Left lung (tissue), 10 donors: ENCODE results near the gene ICOSLG. TPM values are rescaled to one million over a fixed set of nuclear protein-coding genes. Genes with fewer than 3 reads are reported as not detected.
"Not testable (repeated sequence)": the region's sequence is repeated elsewhere in the genome, so short reads cannot be mapped to it uniquely, and the experiment has no call there.

ENCODE experiments used
- ATAC-seq: fragments of 200-7000 bp; cut with Tn5 transposase; one replicate; pipeline ENCODE4 v1.9.1; 2020; ENCODE audit warnings: moderate library complexity
- DNase-seq, 4 donors: peaks; one replicate each; pipeline ENCODE4 v3.0.0-alpha.2; 2013 to 2020
- H3K27ac ChIP-seq, 2 donors: fragments of 200-600 bp; sonication (generic) in 1 of 2; one replicate each; pipeline versions ENCODE4 v1.5.0 to v1.8.0; 2020 to 2021
- H3K27me3 ChIP-seq, 2 donors: fragments of 200-600 bp; sonication (generic) in 1 of 2; one replicate each; pipeline versions ENCODE4 v1.5.0 to v1.8.0; 2020 to 2021
- H3K36me3 ChIP-seq, 2 donors: fragments of 200-600 bp; sonication (generic) in 1 of 2; one replicate each; pipeline versions ENCODE4 v1.5.0 to v1.8.0; 2020 to 2021
- H3K4me1 ChIP-seq, 2 donors: fragments of 200-600 bp; one replicate each; pipeline ENCODE4 v1.8.0; 2021
- H3K4me3 ChIP-seq, 2 donors: fragments of 200-600 bp; sonication (generic) in 1 of 2; one replicate each; pipeline versions ENCODE4 v1.5.0 to v1.8.0; 2020 to 2021; ENCODE audit warnings: mild to moderate bottlenecking in 1 of 2
- H3K9me3 ChIP-seq, 2 donors: fragments of 200-600 bp; sonication (generic) in 1 of 2; one replicate each; pipeline versions ENCODE4 v1.5.0 to v1.8.0; 2020 to 2021
- CTCF ChIP-seq, 2 donors: fragments of 200-600 bp; sonication (generic) in 1 of 2; IDR thresholded peaks; one replicate each; pipeline versions ENCODE4 v1.5.0 to v1.8.0; 2021; ENCODE audit warnings: antibody characterized with exemption in 2 of 2
- intact Hi-C, 2 donors: fragments of 100-400 bp; cut with DNase I; formaldehyde crosslinking; loops; one replicate each; pipeline versions ENCODE4 v1.11.2 to v1.14.2; 2022
- polyA plus RNA-seq, 6 donors: library from polyadenylated mRNA; unstranded; fragments of 120-200 nt; gene quantifications; one replicate each; pipeline ENCODE4 v1.2.1, GENCODE V29; 2013; ENCODE audit not compliant: insufficient read length in 6 of 6
- total RNA-seq, 2 donors: library from RNA; stranded (reverse); fragmentation: NEBNext Ultra II Directional; extraction: Animal tissue kit (Norgen Biotek cat#: 25700); gene quantifications; one replicate each; pipeline ENCODE4 v1.2.1, GENCODE V29; 2021
- donor health status: DM: no; HTN: yes; CAD: no.
- donor health status: DM: no; HTN: no; CAD: no.

ICOSLG gene
- total and polyA plus RNA-seq, 8 donors, result 1.7 to 4.6 (median 2.8) TPM

GRCh38 chr21:44286086-44286715 is 45.5 kb upstream of the ICOSLG start:
- TF ChIP-seq CTCF (IDR thresholded peaks at IDR 0.05), result no peak
- H3K9me3 ChIP-seq, result no peaks in the 10 kb centered on the region
- H3K4me1 ChIP-seq, result peaks cover 0 to 6% of the 10 kb centered on the region in 2 donors
- peaks cover 7 to 39% of the 10 kb centered on the region in 2 donors for H3K27me3 ChIP-seq
- intact Hi-C loops, result no loop called here
- H3K36me3 ChIP-seq, result no peaks in the 10 kb centered on the region
- DNase-seq (peak in 1 of 4 donors; percentile 60), ATAC-seq (no peak)
- H3K4me3 ChIP-seq, result no peak overlapping the region
- no peak overlapping the region for H3K27ac ChIP-seq

GRCh38 chr21:44285138-44285992 is 44.6 kb upstream of the ICOSLG start, which contains the start of gene AIRE:
TSS of gene AIRE (plus strand) at chr21:44285876. CDS start at chr21:44286007, 131 bp downstream.
- no peaks in the 10 kb centered on the region for H3K9me3 ChIP-seq
- H3K4me3 ChIP-seq, result no peak within 1 kb of the TSS
- ATAC-seq (peak; percentile 47), DNase-seq (peak in 1 of 4 donors; percentile 77)
- no peak within 1 kb of the TSS for H3K27ac ChIP-seq
- peaks cover 7 to 39% of the 10 kb centered on the region in 2 donors for H3K27me3 ChIP-seq
- H3K36me3 ChIP-seq, result no peaks in the 10 kb centered on the region
- peaks cover 0 to 6% of the 10 kb centered on the region in 2 donors for H3K4me1 ChIP-seq
- intact Hi-C loops, result no loop called here
- no peak for TF ChIP-seq CTCF (IDR thresholded peaks at IDR 0.05)

GRCh38 chr21:44283948-44284347 is 43.2 kb upstream of the ICOSLG start:
- ATAC-seq, result no peak
- H3K27me3 ChIP-seq, result peaks cover 7 to 39% of the 10 kb centered on the region in 2 donors
- no peak overlapping the region for H3K27ac ChIP-seq
- no peak for TF ChIP-seq CTCF (IDR thresholded peaks at IDR 0.05)
- DNase-seq, result peak in 1 of 4 donors; percentile 64
- no peaks in the 10 kb centered on the region for H3K36me3 ChIP-seq
- no peaks in the 10 kb centered on the region for H3K9me3 ChIP-seq
- H3K4me1 ChIP-seq, result peaks cover 0 to 6% of the 10 kb centered on the region in 2 donors
- H3K4me3 ChIP-seq, result no peak overlapping the region
- intact Hi-C loops, result no loop called here

- DNase-seq, H3K36me3 ChIP-seq, H3K4me1 ChIP-seq, ATAC-seq, H3K9me3 ChIP-seq, intact Hi-C loops, H3K27ac ChIP-seq, H3K4me3 ChIP-seq: not testable (repeated sequence)
- H3K27me3 ChIP-seq, result peaks cover 7 to 39% of the 10 kb centered on the region in 2 donors
These were observed 42.6 kb upstream of the ICOSLG start for GRCh38 chr21:44283211-44283785.

- Histone ChIP-seq H3K9me3 (no peaks in the 10 kb centered on the region), H3K36me3 (no peaks in the 10 kb centered on the region), H3K27ac (no peak overlapping the region), H3K4me3 (no peak overlapping the region), H3K27me3 (peaks cover 7 to 30% of the 10 kb centered on the region in 2 donors), H3K4me1 (peaks cover 0 to 6% of the 10 kb centered on the region in 2 donors)
- intact Hi-C loops, result no loop called here
- DNase-seq, result peak in 1 of 4 donors; percentile 54
- no peak for ATAC-seq
- no peak for TF ChIP-seq CTCF (IDR thresholded peaks at IDR 0.05)
These were observed 41.6 kb upstream of the ICOSLG start for GRCh38 chr21:44282370-44282769.
